ENCODE measurements around the gene LBR.

Gene LBR

DNA sequence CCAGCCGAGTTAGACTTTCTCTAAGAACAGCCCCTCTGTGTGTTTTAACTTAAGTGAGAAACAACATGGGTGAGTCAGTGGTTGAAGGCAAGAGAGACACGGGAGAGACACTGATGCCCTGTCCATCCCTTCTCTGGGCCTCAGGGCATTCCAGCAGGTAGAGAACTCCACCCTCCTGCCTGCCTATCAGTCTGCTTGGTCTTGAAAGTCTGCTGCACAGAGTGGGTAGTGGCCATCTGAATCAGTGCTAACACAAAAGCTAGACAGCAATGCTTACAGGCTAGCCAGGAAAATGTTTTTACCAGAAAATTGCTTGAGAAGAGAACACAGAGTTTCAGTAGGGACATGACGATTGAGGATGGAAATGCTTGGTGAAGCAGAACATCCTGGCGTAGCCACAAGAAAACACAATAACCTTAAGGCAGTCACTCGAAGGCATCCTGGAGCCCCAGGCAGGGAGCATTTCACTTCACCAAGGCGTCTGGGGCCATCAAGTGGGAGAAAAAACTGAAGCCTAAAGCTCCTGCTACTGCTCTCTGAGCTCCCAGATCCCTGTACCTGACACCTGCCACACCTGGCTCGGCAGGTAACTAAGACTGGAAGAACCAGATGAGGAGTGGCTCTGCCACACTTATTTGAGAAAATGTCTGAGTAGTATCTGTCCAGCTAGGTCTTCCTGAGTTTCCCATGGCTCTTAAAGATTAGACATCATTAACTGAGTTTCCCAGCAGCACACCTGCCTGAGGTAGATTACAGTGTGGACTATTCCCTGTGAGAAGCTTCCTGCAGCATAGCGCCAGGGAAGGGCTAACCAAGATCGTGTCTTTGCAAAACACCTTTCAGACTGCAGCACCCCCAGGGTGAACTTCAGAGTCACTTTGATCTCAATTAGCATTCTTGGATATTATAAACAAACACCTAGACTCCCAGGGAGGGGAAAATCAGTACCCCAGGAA, 18.1 kb upstream of the LBR start:
- peak in 1 of 5 donors; percentile 60 for DNase-seq

DNA sequence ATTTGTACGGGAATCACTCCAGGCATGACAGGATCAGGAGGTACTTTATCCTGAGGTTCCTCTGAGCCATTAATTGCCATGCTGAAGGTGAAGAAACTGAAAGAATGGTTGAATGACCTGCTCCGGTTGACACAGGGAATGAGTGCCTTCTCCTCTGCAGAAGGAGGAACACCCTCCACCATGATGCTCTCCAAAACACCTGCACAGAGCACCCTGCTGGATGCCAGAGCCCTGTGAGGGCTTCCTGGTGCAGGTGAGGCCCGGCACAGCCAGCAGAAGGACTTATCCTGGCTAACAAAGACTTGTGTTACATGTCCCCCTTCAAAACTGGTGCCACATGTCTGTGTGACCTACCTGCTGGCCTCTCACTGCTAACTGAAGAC, 14.3 kb upstream of the LBR start:
- no peak for DNase-seq

DNA sequence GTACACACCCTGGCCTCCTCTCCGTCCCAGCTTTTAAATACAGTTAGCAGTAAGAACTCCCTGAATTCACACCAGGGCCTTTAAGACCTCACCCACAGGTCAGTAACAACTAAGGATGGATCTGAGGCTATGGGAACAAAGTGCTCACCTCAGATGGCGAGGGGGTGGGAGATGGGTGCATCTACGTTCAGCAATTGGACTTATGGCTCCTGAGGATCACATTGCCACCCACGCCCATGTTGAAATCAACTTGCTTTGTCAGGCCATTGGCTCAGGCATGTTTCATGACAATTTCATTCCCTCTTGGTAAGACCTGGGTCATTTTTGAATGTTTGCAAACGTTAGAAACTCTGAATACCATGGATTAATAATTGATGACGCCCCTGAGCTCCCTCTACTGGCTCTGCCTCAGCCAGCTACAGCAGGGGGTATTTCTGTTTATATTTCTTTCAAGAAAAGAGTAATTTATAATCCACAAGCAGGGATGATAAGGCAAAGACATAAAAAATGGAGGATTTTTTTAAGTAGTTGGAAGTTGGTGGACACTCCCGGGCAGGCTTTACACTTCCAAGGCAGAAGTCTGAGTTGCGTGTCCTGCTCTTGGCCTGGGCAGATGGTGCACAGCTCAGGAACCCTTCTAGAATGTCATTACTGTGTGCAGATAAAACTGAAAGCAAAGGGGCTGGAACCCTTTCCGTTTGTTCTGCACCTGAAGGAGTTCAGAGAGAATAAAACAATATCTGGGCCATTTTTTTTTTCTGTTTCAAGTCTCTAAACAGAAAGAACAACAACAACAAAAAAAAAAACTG, 13.7 kb upstream of the LBR start:
- DNase-seq: peak in 1 of 5 donors; percentile 43

DNA sequence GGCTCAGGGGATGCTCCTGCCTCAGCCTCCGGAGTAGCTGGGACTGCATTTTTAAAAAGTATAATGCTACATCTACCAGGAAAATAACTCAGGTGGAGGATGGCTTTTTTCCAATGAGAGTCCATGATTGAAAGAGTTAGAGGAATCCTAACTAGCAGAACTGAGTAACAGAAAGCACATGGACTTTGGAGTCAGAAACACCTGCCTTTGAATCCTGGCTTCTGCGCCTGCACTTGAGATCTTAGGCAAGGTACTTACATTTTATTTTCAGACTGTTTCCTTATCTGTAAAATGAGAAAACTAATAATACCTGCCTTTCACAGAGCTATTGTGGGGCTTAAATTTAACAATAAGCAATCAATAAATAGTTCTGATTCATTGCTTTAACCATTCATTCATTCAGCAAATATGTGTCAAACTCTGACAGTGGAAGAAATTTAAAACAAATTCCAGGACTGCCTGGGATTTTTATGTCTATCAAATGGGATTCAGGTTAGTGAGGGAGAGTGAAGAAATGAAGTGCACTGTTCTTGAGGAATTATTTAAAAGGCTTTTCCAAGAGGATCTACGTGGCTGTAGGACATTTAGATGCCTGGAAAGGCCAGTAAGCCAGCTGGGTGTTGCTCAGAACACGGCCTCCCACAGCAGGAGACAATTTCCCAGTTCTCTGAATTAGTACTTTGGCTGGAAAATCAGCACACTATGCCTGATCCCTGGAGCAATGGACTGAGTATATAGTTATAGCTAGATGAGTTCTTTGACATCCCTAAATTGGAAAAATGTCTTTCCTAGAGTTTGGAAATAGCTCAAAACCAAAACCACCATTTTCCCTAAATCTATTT, 12.8 kb upstream of the LBR start:
- no peak for DNase-seq

DNA sequence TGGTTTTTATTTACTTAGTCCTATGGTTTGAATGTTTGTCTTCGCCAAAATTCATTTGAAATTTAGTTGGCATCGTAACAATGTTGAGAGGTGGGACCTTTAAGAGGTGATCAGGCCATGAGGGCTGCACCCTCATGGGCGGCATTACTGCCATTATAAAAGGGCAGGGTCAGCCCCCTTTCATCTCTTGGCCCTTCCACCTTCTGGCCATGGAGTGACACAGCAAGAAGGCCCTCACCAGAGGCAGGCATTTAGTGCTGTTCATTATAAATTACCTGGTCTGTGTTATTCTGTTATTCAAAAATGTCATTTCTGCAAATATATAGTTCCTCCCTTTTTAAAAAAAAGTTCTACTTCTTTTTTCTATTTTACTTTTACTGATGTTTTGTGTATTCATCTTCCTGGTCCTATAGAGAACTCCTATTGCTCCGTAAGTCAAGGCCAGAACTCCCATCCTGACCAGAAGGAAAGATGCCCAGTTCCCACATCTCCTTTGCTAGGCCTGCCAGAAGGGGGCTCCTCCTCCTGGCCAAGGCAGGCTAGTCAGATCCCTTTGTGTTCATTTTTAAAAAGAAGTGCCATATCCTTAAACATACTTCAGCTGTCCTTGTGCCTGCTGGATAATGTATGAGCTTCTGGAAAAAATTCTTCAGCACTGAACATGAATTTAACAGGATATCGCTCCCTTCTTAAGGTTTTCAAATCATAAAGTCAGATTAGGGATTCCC, 10.0 kb upstream of the LBR start:
- DNase-seq: no peak

DNA sequence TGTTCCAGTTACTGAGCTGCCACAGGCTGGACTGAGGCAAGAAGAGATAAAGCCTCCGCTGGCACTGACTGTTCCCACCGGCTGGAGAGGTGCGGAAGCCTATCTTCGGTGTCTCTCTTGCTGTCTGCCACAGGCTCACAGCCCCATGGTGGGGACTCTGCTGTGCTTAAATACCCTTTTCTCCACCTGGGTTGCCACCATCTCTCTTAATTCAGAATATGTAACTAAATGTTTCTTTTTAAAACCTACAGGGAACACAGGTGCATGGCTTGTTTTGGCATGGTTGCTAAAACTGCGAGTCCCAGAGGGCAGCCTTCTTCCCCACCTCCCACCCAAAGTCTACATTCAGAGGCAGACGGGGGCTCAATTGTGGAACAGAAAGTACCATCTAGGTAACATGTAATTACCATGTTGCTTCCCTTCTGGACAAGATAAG, 8.1 kb upstream of the LBR start:
- no peak for DNase-seq

DNA sequence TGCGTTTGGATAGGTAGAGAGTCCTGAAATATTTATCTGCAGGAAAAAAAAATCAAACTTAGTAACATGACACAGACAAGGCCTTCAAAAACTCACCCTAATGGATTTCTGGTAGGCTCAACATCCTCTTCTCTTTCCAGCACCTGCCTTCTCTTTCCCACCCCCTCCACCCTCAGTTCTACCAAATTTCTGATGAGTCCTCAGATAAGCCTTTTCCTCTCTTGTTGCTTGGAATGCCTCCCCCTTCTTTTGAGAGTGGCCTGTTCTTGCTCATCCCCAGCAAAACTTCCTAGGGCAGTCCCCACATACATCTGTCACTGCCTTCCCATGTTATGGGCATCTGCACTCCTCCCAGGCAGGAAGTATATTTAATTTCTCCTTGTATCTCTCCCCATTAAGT, 7.6 kb upstream of the LBR start:
- DNase-seq: no peak

DNA sequence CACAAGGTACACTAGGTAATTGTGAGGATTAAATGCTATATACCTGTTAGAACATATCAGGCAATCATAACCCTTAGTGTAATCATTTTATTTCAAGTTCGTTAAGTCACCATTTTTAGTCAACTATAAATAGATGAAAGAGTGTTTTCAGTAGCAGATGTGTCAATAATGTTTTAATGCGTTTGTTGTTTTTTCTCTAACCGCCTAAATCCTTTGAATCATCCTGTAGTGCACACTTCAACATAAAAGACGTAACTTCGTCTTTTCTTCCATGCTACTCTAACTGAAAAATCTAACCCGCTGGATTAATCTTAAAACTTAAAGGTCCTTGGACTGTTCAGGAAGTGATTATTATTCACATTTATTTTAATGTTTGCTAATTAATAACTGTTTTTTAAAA, 7.2 kb upstream of the LBR start:
- no peak for DNase-seq

DNA sequence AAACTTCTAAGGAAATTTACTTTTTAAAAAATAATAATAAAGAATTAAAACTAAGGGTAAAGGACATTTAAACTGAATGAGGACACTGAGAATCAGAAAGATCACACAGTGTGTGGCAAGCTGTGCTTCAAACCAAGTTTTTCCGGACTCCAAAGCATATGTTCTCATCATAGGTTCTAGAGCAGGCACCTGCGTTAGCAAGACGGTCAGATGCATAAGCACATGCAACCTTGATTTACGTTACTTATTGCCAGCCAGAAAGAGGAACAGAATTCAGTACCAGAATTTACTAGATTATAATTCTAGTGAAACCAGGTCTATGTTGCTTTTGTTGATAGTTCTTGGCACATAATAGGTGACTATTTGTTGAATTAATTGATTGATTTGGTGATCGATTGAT, 6.2 kb upstream of the LBR start:
- no peak for DNase-seq

DNA sequence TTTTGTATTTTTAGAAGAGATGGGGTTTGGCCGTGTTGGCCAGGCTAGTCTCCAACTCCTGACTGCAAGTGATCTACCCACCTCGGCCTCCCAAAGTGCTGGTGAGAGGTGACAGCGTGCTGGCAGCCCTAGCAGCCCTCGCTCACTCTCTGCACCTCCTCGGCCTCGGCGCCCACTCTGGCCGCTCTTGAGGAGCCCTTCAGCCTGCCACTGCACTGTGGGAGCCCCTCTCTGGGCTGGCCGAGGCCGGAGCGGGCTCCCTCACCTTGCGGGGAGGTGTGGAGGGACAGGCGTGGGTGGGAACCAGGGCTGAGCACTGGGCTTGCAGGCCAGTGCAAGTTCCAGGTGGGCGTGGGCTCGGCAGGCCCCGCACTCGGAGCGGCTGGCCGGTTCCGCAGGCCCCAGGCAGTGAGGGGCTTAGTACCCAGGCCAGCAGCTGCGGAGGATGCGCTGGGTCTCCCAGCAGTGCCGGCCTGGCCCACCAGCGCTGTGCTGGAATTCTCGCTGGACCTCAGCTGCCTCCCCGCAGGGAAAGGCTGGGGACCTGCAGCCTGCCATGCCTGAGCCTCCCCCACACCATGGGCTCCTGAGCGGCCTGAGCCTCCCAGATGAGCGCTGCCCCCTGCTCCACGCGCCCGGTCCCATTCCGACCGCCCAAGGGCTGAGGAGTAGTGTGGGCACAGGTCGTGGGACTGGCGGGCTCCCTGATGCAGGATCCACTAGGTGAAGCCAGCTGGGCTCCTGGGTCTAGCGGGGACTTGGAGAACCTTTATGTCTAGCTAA, 3.4 kb upstream of the LBR start:
- no peak for DNase-seq

DNA sequence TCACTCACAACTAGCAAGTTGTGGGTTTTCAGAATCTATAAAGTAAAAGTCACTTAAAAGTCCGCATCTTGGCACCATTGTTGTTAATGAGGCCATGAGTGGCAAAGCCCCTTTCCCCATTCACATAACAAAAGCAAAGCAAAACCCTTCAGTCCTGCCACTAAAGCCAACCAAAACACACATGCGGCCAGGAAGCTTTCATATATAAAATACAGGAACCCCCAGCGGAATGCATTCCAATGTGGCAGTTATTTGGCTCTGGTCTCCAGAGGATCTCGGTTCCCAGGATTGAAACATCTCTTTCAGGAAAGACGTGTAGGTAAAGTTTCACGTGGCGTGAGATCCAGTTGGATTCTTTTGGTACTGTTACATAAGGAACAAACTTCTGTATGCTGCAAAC, 2.5 kb upstream of the LBR start:
- no peak for DNase-seq

DNA sequence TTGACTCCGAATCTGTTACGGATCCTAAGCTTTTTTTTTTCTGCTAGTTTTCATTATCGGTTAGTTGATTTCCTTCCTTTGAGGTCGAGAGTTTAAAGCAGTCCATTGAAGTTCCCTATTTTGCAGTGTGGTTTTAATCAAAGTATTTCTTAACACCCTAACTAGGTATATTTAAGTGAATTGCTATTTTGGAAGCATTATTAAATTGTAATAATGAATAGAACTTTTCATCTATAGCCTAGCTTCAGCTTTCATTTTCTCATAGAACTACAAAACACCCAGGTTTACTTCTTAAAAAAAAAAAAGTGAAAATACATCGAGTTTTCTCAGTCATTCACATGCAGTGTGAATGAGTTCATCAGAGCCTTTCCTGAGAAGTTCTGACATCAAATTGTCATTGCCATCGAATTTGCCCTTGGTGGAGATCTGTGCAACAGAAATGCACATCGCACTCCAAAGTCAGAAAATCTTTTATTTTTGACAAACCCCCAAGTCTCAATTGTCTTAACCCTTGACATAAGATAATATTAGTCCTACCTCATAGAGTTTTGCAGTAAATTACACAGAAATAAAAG, 1.1 kb upstream of the LBR start:
- no peak for DNase-seq

DNA sequence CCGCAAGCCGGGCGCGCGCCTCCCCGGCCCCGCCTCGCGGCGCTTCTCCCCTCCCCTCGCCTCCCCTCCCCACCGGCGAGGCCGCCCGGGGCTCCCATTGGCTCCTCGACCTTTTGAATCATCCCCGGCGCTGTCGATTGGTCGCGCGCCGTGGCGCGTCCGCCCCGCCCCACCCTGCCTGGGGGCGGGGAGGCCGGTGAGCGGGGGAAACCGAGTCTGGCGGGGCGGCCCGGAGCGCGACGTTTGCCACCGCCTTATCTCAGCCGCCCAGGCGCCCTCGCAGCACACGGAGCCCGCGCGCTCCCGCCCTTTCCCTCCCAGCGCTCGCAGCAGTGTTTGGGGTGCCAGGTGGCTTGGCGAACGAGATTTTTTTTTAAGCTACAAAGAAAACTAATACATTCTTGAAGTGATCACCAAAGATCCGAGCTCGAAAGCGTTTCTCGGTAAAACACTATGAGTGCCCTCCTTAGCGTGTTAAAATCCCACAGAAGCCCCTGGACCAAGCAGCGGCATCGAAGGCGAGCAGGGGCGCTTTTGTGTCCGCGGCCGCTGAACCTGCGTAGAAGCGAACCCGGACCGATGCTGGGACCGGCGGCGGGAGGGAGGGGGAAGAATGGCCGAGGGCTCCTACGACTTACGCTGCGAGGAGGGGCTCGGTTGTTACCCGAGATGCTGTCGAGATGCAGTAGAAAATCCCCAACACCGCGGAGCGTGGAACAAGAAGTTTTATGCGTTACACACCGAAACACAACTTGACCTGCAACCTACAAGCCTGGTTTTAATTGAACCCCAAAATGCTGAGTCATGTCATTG, 436 bp upstream of the LBR start:
- peak; percentile 84 to 96 (median 86) for DNase-seq

DNA sequence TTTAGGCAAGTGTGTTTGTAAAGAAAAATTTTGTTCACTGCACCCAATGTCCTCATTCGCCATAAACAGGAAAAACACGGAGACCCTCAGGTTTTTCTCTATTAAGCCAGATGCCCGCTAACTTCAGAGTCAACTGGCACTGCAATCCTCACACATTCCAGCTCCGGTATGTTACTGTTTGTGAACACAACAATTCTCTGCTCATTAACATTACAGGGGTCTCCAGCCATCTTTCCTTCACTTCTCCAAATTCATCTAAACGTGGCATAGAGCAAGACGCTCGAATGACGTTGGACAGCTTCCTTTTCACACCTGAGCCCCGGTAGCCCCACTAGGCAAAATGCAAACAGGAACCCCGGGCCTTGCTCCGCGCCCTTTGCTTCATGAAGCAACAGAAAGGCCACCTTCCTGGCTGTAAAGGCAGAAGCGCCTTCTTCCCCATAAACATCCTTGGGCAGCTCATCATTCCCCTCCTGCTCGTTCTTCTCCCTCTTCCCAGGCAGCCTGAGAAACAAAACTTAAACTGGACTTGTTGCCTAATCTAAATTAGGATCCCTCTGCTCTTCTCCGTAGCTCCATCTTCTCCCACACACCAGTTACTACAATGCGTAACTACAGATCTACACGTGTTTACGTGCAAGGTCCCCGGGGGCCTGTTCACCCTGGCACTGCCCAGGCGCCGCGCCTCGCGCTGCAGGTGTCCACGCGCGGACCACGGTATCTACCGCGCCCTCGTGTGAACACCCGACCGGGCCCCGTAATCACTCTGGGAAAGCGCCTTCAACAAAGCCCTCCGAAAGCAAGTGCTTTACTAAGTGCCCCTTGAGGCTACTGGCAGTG, 1.2 kb downstream of the LBR start:
- DNase-seq: peak in 3 of 5 donors; percentile 13 to 46 (median 21)

DNA sequence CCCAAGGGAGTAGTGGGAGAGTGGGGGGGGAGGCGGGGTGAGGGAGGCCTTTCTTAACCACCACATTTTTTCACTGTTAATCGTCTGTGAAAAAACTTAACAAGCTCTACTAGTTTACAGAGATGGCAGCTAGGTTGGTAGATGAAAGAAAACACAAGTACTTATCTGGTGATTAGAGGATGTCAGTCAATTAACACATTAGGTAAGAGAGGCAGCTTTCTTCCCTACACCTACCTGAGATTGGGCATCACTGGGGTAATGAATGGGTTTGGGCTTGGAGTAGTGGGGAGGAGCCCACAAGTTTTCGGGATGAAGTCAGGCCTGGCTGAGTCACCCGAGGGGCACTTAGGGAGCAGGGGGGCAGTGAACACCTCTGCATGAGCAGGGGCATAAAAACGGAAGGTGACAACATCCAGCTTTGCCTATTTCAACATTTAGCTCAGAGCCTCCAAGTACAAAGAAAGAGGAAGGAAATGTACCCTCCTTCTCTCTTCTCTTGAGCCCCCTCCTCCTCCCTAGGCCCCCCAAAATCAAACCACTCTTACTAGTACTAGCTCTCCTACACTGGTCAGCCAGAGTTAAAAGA, 2.5 kb downstream of the LBR start:
- DNase-seq: no peak

DNA sequence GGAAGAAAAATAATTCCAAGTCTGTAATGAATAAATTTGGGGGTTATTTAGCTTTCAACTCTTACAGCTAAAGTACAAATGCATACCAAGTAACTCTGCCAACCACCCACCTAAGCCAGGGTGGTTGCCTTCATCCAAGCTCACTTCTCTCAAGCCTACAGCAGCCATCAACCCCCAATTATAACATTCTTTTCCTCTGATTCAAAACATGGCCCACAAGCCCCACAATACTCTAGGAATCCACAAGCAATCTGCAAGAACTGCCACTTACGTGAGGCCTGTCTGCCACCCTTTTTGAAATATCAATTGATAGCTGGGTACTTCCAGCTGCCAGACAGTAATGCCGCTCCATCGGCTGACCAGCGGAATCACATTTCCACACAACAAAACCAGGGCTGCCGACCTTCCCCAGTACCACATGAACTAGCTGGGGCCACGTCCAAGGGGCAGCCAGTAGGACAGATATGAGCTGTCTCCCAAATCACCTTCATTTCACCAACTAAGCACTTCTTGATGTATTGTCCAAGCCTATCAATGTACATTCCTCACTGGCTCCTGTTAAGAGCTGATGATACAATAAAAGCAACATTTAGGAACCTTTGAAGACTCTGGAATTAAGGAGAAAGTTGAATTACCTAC, 3.2 kb downstream of the LBR start:
- no peak for DNase-seq

DNA sequence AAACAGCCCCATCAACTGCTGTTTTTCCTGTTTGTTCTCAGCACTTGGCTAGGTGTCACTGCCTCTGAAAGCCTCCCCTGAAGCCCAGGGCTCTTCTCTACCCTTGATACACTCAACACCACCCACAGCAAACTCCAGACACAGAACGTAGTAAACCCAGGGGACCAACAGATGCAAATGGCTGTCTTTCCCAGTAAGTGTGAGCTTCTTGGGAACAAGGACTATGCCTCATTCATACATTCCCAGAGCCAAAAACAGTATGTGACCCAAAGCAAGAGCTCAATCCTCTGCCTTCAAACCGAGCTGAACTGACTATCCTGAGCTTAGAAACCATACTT, 4.4 kb downstream of the LBR start:
- no peak for DNase-seq

DNA sequence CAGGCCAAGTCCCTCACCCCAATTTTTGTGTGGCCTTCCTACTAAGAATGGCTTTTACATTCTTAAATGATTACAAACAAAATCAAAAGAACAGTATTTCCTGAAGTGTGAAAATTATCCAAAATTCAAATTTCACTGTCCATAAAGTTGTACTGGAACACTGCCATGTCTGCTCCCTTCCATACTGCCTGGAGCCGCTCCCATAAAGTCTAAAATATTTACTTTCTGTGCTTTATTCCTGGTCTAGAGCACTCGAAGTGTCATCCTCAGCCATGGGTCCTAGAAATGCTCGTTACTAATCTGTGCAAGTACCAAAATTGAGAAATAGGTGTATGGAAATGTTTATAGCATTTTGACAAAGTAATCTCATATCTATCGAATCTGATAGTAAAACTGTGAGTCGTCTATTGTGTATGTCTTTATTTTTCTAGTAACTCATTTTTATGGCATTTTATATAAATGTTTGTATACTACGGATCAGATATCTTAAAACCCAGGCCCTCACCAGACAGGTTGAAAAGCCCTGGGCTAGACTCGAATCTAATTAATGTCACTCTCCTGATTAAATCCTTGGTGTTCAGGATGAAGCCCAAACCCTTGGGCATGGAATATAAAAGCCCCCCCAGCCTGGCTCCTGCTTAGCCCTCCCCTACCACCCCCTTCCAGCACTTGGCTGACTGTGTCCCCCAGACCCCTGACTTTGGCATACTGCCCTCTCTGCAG, 4.9 kb downstream of the LBR start:
- no peak for DNase-seq

Measured in T-helper 1 cell (primary cell).